SH-SY5Y (cell line): ENCODE measurements around the gene KLHL35.

Source experiments
- GATA2 ChIP-seq: IDR thresholded peaks from 2 replicates; pipeline ENCODE4 v1.6.1; 2011; ENCODE audit warnings: mild to moderate bottlenecking, low read depth, low read length
- GATA3 ChIP-seq: IDR thresholded peaks from 2 replicates; pipeline ENCODE4 v1.6.1; 2011; ENCODE audit warnings: low read depth, mild to moderate bottlenecking, low read length, moderate library complexity

The KLHL35 gene

DNA sequence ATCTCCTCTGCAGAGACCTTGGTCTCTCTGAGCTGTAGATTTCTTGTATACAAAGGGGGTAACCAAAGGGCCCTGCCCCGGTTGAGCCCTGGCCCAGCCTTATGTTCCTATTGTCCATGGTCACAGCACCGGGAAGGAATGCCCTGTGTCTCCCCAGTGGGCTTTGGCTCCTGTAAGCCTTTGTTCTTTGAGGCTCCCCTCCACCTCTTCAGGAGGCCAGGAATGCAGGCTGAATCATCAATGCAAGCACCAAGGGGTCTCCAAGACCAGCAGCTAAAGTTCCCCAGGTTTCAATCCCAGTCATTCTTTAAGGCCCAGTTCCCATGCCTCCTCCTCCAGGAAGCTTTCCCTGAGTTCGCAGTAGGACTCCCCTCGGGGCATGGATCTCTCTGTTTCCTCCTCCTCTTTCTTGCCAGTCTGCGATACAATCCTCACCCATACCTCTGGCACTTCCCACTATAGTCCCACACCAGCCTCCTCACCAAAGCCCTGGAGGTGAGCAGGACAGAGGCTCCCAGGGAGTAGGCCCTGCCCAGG, 29.2 kb upstream of the KLHL35 start:
- TF ChIP-seq GATA2 (no peak), GATA3 (no peak)

GRCh38 chr11:75461151-75461550, 28.1 kb upstream of the KLHL35 start:
- no peak for TF ChIP-seq GATA3
- no peak for TF ChIP-seq GATA2

GRCh38 chr11:75456596-75457183, 23.7 kb upstream of the KLHL35 start:
- no peak for TF ChIP-seq GATA2
- no peak for TF ChIP-seq GATA3

DNA sequence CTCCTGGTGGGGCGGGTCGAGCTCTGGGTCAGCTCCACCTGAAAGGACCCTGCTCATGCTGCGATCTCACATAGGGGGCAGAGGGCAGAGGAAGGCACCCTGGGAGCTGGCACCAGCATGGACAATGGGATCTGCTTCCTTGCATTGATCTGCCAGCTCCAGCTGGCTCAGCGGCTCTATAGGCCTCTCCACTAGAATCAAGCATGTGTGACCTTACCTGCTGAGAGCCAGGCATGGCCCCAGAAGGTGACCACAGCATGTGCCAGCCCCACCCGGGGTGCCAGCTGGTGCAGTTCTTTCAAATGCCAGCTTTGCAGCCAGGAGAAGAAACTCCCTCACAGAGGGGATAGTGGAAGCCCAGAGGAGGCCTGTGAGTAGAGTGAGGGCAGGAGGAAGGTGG, 22.0 kb upstream of the KLHL35 start:
- TF ChIP-seq GATA3: no peak
- no peak for TF ChIP-seq GATA2

GRCh38 chr11:75453916-75454655, 21.1 kb upstream of the KLHL35 start:
- TF ChIP-seq GATA2 (no peak), GATA3 (no peak)

DNA sequence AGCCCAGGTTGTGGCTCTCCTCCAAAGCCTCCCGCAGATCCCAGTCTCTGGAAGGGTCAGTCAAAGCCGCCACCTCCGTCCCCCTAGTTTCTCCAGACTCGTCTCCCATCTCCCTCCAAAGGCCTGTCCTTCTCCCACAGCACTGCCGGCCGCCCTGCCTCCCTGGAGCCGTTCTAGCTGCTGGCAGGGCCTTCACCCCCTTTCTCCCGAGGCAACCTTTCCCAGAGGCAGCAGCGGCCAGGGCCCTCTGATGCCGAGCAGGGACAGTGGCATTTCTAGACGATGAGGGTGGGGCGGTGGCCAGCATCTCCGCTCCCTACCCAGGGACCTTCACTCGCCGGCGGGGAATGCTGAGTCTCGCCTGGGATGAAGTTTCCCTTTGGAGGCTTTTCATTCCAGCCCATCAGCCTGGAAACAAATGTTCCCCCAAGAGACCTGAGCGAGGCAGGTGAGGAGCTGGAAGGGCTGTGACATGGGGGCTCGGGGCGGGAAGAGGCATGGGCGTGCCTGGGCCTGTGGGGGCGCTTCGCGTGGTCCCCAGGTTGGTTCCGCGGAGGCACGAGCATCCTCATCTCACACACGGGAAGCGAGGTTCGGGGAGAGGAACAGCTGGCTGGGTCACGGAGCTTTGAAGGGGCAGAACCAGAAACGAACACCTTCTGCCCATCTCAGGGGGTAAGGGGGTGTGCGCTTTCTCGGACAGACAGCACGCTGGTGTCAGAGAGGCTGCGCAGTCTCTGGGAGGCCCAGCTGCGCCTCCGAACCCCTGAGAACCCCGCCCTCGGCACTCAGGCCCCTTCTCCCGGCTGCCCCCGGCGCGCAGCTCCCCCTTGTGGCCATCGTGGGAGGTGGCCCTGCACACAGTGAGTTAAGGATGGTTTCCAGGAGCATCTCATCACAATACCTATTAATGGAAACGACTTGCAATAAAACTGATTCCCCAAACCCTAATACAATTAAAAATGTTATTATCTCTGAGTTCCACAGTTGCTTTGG, 18.1 kb upstream of the KLHL35 start:
- no peak for TF ChIP-seq GATA3
- TF ChIP-seq GATA2: no peak

- TF ChIP-seq GATA3 (no peak), GATA2 (no peak)
Observed at GRCh38 chr11:75450236-75450635, 17.2 kb upstream of the KLHL35 start.

DNA sequence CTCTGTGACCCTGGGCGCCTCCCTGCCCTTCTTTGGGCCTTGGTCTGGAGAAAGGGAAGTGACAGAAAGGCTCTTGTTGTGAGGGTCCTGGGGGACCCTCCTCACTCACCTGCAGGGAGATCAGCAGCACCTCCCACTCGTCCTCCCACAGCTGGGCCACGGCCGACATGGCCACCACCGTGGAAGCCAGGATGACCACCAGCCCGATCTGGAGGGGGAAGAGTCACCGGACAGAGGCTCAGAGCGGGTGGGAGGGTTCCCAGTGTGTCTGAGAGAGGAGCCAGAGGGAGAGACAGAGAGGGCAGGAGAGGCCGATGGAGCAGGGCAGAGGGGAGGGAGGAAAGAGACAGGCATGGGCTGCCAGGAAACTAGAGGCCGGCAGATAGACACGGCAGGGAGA, 16.8 kb upstream of the KLHL35 start:
- no peak for TF ChIP-seq GATA3
- no peak for TF ChIP-seq GATA2

DNA sequence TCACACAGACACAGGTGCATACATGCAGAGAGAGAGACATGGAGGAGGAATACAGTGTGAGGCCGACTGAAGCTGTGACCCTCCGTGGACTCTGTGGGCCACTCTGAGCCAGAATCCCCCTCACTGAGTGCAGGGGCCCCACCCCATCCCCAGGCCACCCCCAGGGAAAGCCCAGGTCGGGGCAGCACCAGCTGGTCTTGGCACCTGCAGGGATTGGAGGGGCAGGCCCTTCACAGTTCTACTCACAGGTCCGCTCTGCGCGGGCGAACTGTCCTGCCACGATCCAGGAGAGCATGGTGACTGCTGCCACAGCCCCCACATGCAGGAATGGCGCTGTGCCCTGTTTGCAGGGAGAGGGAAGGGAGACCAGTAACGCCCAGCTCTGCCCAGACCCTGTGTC, 16.3 kb upstream of the KLHL35 start:
- TF ChIP-seq GATA2 (no peak), GATA3 (no peak)

- TF ChIP-seq GATA3 (no peak), GATA2 (no peak)
Observed at GRCh38 chr11:75447415-75447814, 14.4 kb upstream of the KLHL35 start.

GRCh38 chr11:75445315-75445953, 12.4 kb upstream of the KLHL35 start:
- no peak for TF ChIP-seq GATA2
- TF ChIP-seq GATA3: no peak

DNA sequence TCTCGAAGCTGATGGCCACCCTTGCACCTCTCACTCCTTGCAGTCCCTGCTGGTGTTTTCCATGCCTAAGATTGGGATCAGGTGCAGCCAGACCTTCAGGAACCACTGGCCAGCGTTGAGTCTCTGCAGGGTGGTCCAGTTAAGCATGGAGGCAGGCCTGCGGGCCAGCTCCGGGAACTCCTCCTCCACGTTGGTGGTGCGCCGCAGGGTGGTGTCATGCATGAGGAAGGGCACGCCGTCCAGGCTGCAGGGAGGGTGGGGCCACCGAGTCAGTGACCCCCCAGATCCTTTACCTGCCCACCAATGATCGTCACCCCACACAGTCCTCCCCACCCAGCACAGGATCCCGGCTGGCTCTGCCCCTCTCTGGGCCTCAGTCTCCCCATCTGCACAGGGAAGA, 10.0 kb upstream of the KLHL35 start:
- TF ChIP-seq GATA3 (no peak), GATA2 (no peak)

GRCh38 chr11:75442161-75442885, 9.3 kb upstream of the KLHL35 start:
- TF ChIP-seq GATA3 (no peak), GATA2 (no peak)

DNA sequence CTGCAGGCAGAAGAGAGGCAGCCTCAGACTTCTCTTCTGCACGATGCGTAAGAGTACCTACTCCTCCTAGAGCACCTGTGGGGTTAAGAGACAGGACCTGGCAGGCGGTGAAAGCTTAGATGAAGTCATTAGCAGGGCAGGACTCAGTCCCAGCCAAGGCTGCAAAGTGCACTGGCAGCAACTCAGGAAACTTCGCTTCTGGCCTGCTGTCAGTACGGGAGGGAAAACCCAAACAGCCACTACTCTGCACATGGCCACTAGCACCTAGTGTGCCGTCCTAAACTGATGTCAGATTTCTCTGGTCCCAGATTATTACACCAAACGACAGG, 8.8 kb upstream of the KLHL35 start:
- TF ChIP-seq GATA2: no peak
- TF ChIP-seq GATA3: no peak
